SH-SY5Y (cell line): ENCODE measurements around the gene DALRD3.

ENCODE experiments used
- GATA2 ChIP-seq: IDR thresholded peaks from 2 replicates; pipeline ENCODE4 v1.6.1; 2011; ENCODE audit warnings: mild to moderate bottlenecking, low read depth, low read length
- GATA3 ChIP-seq: IDR thresholded peaks from 2 replicates; pipeline ENCODE4 v1.6.1; 2011; ENCODE audit warnings: low read depth, mild to moderate bottlenecking, low read length, moderate library complexity

GRCh38 chr3:49004352-49005302, 13.8 kb downstream of the DALRD3 start:
- TF ChIP-seq GATA3 = no peak
- TF ChIP-seq GATA2 = no peak
